G401.6 (cell line): Measurements from ENCODE around the gene ATP2C2.
"Not testable (repeated sequence)": the region's sequence is repeated elsewhere in the genome, so short reads cannot be mapped to it uniquely, and the experiment has no call there.

Source experiments
- FAIRE-seq: peaks from 2 replicates; lab custom pipeline; 2012; peaks lifted over from hg19 to GRCh38; lab: Jason Lieb, UNC

Gene ATP2C2

GRCh38 chr16:84397090-84397489, 28.8 kb downstream of the ATP2C2 start:
- FAIRE-seq, result no peak

- no peak for FAIRE-seq
These were observed 30.4 kb downstream of the ATP2C2 start for GRCh38 chr16:84398701-84399100.

DNA sequence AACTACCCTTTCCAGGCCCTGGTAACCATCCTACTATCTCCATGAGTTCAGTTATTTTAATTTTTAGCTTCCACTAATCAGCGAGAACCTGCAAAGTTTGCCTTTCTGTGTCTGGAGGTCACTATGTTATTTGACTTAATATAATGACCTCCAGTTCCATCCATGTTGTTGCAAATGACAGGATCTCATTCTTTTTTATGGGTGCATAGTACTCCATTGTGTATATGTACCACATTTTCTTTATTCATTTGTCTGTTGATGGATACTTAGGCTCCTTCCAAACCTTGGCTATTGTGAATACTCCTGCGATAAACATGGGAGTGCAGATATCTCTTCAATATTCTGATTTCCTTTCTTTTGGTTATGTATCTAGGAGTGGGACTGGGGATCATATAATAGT, 31.6 kb downstream of the ATP2C2 start:
- not testable (repeated sequence) for FAIRE-seq

DNA sequence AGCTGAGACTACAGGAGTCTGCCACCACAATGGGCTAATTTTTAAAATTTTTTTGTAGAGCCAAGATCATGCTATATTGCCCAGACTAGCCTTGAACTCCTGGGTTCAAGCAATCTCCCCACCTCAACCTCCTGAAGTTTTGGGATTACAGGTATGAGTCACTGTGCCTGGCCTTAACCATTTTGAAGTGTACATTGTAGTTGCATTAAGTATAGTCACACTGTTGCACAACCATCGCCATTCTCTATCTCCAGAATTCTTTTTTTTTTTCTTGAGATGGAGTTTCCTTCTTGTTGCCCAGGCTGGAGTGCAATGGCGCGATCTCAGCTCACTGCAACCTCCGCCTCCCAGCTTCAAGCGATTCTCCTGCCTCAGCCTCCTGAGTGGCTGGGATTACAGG, 35.1 kb downstream of the ATP2C2 start:
- not testable (repeated sequence) for FAIRE-seq

DNA sequence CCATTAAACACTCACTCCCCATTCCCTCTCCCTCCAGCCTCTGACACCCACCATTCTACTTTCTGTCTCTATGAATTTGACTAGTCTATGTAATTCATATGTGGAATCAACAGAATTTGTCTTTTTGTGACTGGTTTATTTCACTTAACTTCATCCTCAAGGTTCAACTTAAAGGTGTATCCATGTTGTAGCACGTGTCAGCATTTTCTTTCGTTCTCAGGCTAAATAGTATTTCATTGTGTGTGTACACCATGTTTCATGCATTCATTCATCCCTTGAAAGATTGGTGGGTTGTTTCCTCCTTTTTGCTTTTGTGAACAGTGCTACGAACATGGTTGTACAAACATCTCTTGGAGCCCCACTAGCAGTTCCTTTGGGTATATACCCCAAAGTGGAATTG, 36.0 kb downstream of the ATP2C2 start:
- no peak for FAIRE-seq

DNA sequence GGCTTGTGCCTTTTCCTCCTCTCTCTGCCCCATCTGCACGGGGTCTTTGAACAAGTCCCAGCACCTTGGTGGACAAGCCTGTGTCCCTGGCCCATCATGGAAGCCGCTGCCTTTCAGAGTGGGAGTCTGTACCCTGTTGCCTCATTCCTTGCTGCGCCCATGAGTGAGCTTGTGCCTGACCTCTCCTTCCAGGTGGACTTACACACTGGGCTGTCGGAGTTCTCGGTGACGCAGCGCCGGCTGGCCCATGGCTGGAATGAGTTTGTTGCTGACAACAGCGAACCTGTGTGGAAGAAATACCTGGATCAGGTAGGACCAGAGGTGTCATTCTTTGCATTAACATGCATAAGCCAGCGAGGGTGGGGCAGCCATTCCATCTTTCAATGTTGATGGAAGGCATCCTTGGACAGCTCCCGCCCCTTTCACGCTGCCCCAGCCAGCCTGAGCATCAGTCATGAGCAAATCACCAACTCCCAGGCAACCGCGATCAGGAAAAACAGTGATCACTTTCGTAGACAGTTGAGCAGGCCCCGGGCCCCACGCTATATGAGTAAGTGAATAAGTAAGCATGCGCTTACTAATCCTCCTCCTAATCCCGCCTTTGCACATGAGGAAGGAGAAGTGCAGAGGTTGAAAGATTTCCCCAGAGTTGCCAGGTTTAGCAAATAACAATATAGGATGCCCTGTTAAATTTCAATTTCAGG, 36.8 kb downstream of the ATP2C2 start:
- FAIRE-seq, result no peak

- no peak for FAIRE-seq
These were observed 37.9 kb downstream of the ATP2C2 start for GRCh38 chr16:84406006-84406963.

- no peak for FAIRE-seq
These were observed 39.4 kb downstream of the ATP2C2 start for GRCh38 chr16:84407588-84408313.

- FAIRE-seq, result no peak
These were observed 40.0 kb downstream of the ATP2C2 start for GRCh38 chr16:84408314-84408690.

DNA sequence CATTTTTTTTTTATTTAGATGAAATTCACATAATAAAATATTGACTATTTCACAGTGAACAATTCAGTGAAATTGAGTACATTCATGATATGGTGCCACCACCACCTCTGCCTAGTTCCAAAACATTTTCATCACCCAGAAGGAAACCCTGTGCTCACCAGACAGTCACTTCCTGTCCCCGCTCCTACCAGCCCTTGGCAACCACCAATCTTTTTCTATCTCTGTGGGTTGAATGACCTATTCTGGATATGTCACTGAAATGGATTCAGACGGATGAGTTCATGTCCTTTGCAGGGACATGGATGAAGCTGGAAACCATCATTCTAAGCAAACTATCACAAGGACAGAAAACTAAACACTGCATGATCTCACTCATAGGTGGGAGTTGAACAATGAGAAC, 40.5 kb downstream of the ATP2C2 start:
- FAIRE-seq, result no peak

DNA sequence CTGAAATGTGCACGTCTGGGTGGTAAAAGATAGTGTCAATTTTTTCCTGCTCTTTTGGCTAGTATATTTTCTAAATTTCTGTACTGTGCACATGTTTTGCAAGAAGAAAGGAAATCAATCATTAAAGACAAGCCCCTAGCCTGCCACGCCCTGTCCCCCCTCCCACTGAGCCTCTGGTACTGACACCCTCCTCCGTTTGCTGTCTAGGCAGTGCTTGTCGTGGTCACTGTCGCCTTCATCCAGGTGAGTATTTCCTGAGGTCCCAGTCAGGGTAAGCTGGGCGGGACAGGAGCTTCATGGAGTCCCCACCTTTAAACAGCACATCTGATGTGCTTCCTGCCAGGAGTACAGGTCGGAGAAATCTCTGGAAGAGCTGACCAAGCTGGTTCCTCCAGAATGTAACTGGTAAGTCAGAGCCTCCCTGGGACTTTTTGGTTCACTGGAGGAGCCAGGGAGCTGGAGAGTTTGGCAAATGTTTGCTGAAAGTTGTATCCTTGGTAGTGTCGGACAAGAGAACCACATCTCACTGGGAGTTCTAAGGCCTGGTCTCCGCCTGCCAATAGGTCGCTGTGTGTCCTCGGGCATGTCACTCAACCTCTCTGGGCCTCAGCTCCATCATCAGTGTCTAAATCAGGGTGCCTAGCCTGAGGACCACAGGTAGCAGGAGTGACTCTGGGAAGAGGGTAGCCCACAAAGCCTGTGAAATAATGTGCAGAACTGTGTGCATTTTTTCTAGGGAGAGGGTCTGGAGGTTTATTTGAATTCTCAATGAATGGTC, 42.2 kb downstream of the ATP2C2 start:
- FAIRE-seq, result no peak

- FAIRE-seq, result no peak
These were observed 43.4 kb downstream of the ATP2C2 start for GRCh38 chr16:84411768-84412167.

- FAIRE-seq, result no peak
These were observed 43.9 kb downstream of the ATP2C2 start for GRCh38 chr16:84412262-84412661.

DNA sequence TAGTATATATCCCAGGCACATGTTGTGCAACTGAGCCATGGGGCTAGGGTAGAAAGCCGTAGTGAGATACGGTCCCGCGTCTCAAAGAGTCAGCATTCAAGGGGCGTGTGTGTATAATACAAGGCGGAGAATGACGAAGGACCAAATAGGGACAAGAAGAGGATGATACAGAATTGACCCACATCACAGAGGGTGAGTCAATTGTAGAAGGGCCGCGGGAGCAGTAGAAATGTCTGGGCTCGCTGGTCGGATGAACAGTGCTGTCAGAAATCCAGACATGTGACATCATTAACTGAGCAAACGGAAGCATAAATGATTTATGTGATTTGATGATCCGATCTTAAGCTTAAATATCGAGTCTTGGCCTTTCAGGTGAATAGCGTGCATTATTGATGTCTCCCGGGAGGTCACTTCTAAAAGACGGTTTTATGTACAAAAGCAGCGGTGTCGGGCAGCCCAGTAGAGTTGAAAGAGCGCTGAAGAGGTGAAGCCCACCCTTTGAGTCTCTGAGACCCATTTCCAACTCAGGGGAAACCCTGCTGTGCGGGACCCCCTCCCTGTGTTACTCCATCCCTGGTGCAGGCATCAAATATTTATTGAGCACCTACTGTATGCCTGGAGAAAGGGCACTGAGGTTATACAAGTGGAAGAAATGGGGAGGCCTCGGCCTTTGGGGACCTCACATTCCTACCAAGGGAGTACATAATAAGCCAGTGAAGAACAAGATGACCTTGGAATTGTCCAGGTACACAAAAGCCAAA, 45.1 kb downstream of the ATP2C2 start:
- no peak for FAIRE-seq

DNA sequence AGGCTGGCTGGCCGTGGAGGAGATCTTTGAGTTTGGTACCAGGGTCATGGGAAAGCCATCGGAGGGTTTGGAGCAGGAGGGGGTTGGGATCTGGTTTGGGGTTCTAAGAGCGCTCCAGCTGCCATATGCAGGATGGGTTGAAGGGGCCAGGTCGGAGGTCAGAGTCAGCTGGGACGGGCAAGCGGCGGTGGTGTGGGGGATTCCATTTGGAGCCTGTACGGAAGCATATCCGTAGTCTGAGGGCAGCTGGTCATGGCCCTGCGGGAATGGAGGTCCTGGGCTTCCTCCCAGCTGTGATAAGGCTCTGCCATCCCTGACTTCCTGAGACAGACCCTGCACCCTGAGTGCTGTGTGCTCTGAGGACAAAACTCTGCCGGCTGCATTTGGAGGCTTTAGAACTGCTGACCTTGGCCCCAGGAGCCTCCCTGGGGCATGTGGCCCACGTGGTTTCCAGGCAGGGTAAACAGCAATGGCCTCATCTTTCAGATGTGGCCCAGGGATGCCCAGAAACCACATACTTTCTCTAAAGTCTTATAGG, 46.5 kb downstream of the ATP2C2 start:
- FAIRE-seq, result no peak

GRCh38 chr16:84416407-84417321, 48.3 kb downstream of the ATP2C2 start:
- no peak for FAIRE-seq

DNA sequence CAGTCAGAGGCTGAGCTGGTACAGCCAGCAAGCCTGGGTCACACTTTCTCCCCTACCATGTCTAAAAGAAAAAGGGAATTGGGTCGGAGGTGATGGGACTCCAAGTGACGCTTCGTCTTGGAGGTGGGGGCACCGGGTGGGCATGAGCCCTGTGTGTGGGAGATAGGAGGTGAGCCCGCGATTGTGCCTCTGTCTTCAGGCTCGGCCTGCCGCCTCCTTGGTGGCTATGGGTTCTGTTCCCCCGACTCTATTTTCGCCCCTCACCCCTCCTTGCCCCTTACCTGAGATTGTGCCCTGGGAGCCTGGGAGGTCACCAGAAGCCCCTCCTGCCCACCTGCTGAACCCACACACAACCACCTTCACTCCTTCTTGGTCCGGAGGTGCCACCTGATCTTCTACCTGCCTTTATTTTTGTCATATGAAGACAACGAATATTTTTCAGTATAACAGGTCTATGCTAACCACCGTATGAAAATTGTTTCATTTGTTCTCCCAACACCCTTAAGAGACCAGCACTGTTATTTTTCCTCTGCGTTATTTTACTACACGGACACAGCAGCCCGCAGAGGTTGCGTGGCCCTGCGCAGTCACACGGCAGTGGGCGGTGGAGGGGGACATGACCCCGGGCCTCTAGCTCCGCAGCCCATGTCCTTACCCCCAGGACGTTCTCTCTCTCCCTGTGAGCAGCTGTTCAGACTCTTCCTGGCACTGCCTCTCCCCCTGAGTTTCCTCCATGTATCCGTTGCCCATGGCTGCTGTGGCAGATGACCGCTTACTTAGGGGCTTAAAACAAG, 49.9 kb downstream of the ATP2C2 start:
- no peak for FAIRE-seq

- FAIRE-seq, result no peak
These were observed 51.4 kb downstream of the ATP2C2 start for GRCh38 chr16:84419730-84420129.

DNA sequence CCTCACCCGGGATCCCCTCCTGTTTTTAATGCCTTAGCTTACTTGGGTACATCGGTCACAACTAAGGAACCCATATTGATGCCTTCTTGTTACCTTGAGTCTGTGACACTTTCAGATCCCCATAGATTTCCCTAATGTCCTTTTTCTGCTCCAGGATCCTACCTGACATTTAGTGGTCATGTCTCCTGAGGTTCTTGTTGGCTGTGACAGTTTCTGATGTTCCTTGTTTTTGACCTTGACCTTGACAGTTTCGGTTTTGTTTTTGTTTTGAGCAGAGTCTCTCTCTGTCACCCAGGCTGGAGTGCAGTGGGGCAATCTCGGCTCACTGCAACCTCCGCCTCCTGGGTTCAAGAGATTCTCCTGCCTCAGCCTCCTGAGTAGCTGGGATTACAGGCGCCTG, 52.2 kb downstream of the ATP2C2 start:
- not testable (repeated sequence) for FAIRE-seq
